ENCODE results near the gene BZW1.
"Not testable (repeated sequence)": the region's sequence is repeated elsewhere in the genome, so short reads cannot be mapped to it uniquely, and the experiment has no call there.

Gene BZW1

DNA sequence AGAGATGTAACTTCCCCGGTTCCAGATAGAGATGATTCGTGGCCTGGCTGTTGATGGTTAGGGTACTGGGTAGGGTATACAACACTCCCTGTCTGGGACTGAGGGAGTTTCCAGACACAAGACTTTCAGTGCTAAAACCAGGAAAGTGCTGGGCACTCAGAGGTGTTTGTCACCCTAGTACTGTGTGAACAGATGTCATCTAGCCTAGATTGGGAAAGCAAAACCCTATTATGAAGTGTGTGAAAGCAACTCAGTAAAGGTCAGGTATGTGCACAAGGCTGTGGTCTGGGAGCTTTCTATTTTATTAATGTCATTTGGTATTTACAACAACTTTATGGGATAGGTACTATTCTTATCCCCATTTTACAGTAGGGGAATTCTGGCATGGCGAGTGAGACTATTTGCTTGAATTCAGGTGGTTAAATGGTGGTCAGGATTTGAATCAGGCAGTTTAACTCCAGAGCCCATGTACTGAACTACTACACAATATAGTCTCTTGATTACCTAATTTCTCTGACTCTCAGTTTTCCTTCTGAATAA lies 2.6 kb downstream of the BZW1 start:
- no peak for TF ChIP-seq CTCF (IDR thresholded peaks at IDR 0.05; ENCODE audit: insufficient read depth, low read depth, low read length, missing control alignments)
- no peak overlapping the region for H3K4me3 ChIP-seq (ENCODE audit: low read length)
- DNase-seq (ENCODE audit: low read depth), result no peak

DNA sequence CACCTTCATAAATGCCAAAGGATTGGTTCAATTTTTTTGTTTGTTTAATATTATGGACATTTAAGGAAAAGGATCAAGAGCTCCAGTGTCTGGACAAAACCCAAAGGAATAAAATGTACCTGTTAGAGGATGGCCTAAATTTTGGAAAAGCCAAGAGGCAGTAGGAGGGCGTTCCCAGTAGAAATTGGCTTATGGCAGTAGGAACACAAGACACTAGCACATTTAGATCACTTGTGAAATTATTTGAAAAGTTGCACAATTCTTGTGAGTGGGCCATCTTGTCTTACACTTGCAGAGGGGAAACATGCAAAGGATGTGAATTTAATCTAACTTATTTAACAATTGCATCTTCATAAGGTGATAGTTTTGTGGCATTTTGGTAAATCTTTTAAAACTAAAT lies 3.2 kb downstream of the BZW1 start:
- TF ChIP-seq CTCF (IDR thresholded peaks at IDR 0.05; ENCODE audit: insufficient read depth, low read depth, low read length, missing control alignments), result no peak
- DNase-seq (ENCODE audit: low read depth), result no peak
- no peak overlapping the region for H3K4me3 ChIP-seq (ENCODE audit: low read length)

GRCh38 chr2:200818732-200819131 lies 7.0 kb downstream of the BZW1 start:
- H3K4me3 ChIP-seq (ENCODE audit: low read length); DNase-seq (ENCODE audit: low read depth): not testable (repeated sequence)

DNA sequence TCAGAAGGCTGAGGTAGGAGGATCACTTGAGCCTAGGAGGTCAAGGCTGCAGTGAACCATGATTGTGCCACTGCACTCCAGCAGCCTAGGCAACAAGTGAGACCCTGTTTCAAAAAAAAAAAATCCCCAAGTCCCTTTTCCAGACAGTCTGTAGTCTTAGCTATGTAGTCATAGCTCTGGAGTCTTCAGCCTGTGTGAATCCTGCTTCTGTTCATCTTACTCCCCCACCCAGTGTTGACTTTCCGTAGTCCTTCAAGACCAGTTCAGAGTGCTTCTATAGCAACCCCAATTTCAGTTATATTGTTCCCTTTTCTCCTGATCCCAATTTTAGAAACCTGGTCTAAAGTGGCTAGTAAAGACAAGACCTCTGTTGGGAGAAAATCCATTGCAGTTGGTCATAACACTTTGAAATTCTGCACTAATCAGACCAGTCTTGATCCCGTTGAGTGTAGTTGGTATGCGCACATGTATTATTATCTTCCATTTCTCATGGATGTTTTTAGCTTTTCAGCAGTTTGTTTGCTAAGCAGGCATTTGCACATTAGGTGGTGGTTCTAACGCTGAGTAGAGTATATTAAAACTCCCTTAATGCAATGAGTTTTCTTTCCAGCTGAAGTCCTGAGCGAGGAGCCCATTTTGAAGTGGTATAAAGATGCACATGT lies 9.0 kb downstream of the BZW1 start:
- no peak overlapping the region for H3K4me3 ChIP-seq (ENCODE audit: low read length)
- no peak for DNase-seq (ENCODE audit: low read depth)
- no peak for TF ChIP-seq CTCF (IDR thresholded peaks at IDR 0.05; ENCODE audit: insufficient read depth, low read depth, low read length, missing control alignments)

GRCh38 chr2:200821686-200822245 lies 10.1 kb downstream of the BZW1 start:
- no peak for TF ChIP-seq CTCF (IDR thresholded peaks at IDR 0.05; ENCODE audit: insufficient read depth, low read depth, low read length, missing control alignments)
- no peak overlapping the region for H3K4me3 ChIP-seq (ENCODE audit: low read length)
- DNase-seq (ENCODE audit: low read depth), result no peak

DNA sequence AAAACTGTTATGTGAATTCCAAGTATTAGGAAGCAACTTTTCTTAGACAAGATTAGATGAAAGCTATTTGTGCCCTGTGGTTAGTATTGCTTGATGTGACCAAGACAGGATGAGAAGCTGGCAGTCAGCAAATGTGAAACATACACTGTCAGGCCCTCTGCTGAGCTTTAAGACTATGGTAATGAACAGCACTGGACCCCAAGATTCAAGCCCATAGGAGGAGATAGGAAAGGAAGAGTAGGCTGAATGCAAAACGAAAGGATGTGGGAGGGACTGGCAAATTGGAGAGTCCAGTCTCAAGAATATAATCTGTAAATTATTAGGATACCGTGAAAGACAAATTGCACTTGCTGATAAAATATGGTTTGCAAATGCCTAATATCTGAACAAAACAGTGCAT lies 16.4 kb downstream of the BZW1 start:
- H3K4me3 ChIP-seq (ENCODE audit: low read length), result no peak overlapping the region
- no peak for DNase-seq (ENCODE audit: low read depth)
- no peak for TF ChIP-seq CTCF (IDR thresholded peaks at IDR 0.05; ENCODE audit: insufficient read depth, low read depth, low read length, missing control alignments)

DNA sequence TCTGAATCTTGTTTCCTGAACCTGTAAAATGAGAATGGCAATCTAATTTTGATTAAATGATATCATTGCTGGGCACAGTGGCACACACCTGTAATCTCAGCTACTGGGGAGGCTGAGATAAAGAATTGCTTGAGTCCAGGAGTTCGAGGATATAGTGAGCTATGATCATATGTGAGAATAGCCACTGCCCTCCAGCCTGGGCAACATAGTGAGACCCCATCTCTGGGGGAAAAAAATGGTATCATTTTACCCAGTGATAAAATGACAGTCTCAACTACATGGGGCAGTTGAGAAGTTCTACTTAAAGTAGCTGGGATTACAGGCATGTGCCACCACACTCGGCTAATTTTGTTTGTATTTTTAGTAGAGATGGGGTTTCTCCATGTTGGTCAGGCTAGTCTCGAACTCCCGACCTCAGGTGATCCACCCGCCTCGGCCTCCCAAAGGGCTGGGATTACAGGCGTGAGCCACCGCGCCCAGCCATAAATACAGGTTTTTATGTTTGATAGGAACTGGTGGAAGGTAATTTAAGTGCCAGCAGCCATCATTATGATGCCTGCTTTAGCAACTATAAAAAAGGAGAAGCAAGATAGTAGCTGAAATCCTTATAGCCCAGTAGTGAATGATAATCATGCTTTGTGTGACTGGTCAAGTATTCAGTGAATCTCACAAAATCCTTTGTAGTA lies 17.0 kb downstream of the BZW1 start:
- no peak for DNase-seq (ENCODE audit: low read depth)
- no peak for TF ChIP-seq CTCF (IDR thresholded peaks at IDR 0.05; ENCODE audit: insufficient read depth, low read depth, low read length, missing control alignments)
- no peak overlapping the region for H3K4me3 ChIP-seq (ENCODE audit: low read length)
